CD4-positive, alpha-beta T cell (primary cell): Measurements from ENCODE around the gene UBA3. TPM values are rescaled to one million over a fixed set of nuclear protein-coding genes. Genes with fewer than 3 reads are reported as not detected.
A peak's percentile ranks its signal among the peaks of the same experiment; 100 is the strongest.

Source experiments
- ATAC-seq: fragments of 200-7000 bp; cut with Tn5 transposase; one replicate; pipeline ENCODE4 v1.10.0; 2022; ENCODE audit warnings: mild to moderate bottlenecking; ENCODE audit not compliant: poor library complexity
- CTCF ChIA-PET: fragments of 350-600 bp; sonication (Branson Sonifier 250); formaldehyde crosslinking; loops from one replicate; lab custom pipeline; 2021; ENCODE audit warnings: antibody characterized with exemption, inconsistent platforms; lab: Charles Lee
- POLR2A ChIA-PET: fragments of 350-600 bp; sonication (Branson Sonifier 250); formaldehyde crosslinking; loops from one replicate; lab custom pipeline; 2021; ENCODE audit warnings: antibody characterized with exemption, inconsistent platforms; lab: Charles Lee
- DNase-seq, 14 experiments: peaks; one replicate each; pipeline ENCODE4 v3.0.0-alpha.2; 2013 to 2020; ENCODE audit warnings: mixed read lengths in 2 of 14
- H3K27ac ChIP-seq, 2 donors: one replicate each; pipeline versions ENCODE4 v1.5.1 to v1.7.0; 2013; ENCODE audit warnings: low read length in 2 of 2, low read depth in 1 of 2, mild to moderate bottlenecking in 1 of 2
- H3K27me3 ChIP-seq, 2 experiments: 1 replicate in 1 of 2; 2 replicates in 1 of 2; pipeline versions ENCODE4 v1.6.1 to v1.7.0; 2013; ENCODE audit warnings: low read length in 2 of 2, control low read depth in 1 of 2, mild to moderate bottlenecking in 1 of 2, moderate library complexity in 1 of 2; ENCODE audit not compliant: insufficient read depth in 2 of 2, control insufficient read depth in 1 of 2
- H3K36me3 ChIP-seq: one replicate; pipeline ENCODE4 v1.6.1; 2013; ENCODE audit warnings: low read length, control low read depth; ENCODE audit not compliant: insufficient read depth
- H3K4me1 ChIP-seq: one replicate; pipeline ENCODE4 v1.6.1; 2013; ENCODE audit warnings: low read length, control low read depth; ENCODE audit not compliant: insufficient read depth
- H3K4me3 ChIP-seq: one replicate; pipeline ENCODE4 v1.5.1; 2013; ENCODE audit warnings: mild to moderate bottlenecking, low read length, moderate library complexity
- H3K9me3 ChIP-seq, 2 experiments: 1 replicate in 1 of 2; 2 replicates in 1 of 2; pipeline versions ENCODE4 v1.6.1 to v1.7.0; 2013; ENCODE audit warnings: low read length in 2 of 2, mild to moderate bottlenecking in 2 of 2, control low read depth in 1 of 2, moderate library complexity in 1 of 2; ENCODE audit not compliant: control insufficient read depth in 1 of 2, insufficient read depth in 1 of 2
- H3K27ac Mint-ChIP-seq: one replicate; pipeline ENCODE4 v1.8.0; 2020; ENCODE audit warnings: mixed read lengths
- H3K27me3 Mint-ChIP-seq: one replicate; pipeline ENCODE4 v1.8.0; 2021; ENCODE audit warnings: mixed read lengths
- H3K36me3 Mint-ChIP-seq: one replicate; pipeline ENCODE4 v1.8.0; 2021; ENCODE audit warnings: low read depth, mixed read lengths
- H3K4me1 Mint-ChIP-seq: one replicate; pipeline ENCODE4 v1.8.0; 2021; ENCODE audit warnings: low read depth, mixed read lengths
- H3K4me3 Mint-ChIP-seq: one replicate; pipeline ENCODE4 v1.8.0; 2020; ENCODE audit warnings: mild to moderate bottlenecking, mixed read lengths
- H3K9me3 Mint-ChIP-seq: one replicate; pipeline ENCODE4 v1.8.0; 2020; ENCODE audit warnings: mixed read lengths
- CTCF ChIP-seq: fragments of 200-600 bp; IDR thresholded peaks from one replicate; pipeline ENCODE4 v1.8.0; 2022; ENCODE audit warnings: antibody characterized with exemption, mild to moderate bottlenecking
- intact Hi-C, 2 experiments: fragments of 100-400 bp; cut with DNase I in 1 of 2; cut with micrococcal nuclease in 1 of 2; formaldehyde crosslinking; loops; one replicate each; pipeline versions ENCODE4 v1.15.1 to v1.9.0; 2023 to 2025; cut with DNase I, micrococcal nuclease
- polyA plus RNA-seq, 2 donors: library from polyadenylated mRNA; unstranded; fragments of 120-200 nt; gene quantifications; one replicate each; pipeline ENCODE4 v1.2.1, GENCODE V29; 2013
- total RNA-seq, 174 experiments: library from RNA in 2 of 174; stranded (reverse) in 2 of 174; gene quantifications; one replicate each; pipeline ENCODE4 v1.2.3 and lab custom pipeline; 2021 to 2026

UBA3 gene
- total RNA-seq (10 to 100 TPM; 33.4 to 43.9 TPM), total RNA-seq (lab: John Stamatoyannopoulos, UW) (35.6 to 140 (median 80.0) reads per million in 172 experiments)
- polyA plus RNA-seq (2013, experiment 1 of 2) = 69.7 TPM
- 70.6 TPM for polyA plus RNA-seq (2013, experiment 2 of 2)

GRCh38 chr3:69080233-69080920 lies at the start of gene UBA3:
Gene UBA3 (minus strand): TSS chr3:69080365. CDS start chr3:69080353, 12 bp downstream.
- Histone ChIP-seq H3K4me3 (peak within 1 kb of the TSS; percentile 70), H3K4me1 (peaks cover 50% of the 10 kb centered on the region), H3K27me3 (no peaks in the 10 kb centered on the region), H3K36me3 (peaks cover 8% of the 10 kb centered on the region), H3K9me3 (no peaks in the 10 kb centered on the region), H3K27ac (peak within 1 kb of the TSS in 1 of 2 donors; percentile 52)
- CTCF ChIA-PET = no interaction called here
- H3K9me3 Mint-ChIP-seq = no peaks in the 10 kb centered on the region
- no peaks in the 10 kb centered on the region for H3K27me3 Mint-ChIP-seq
- peaks cover 71% of the 10 kb centered on the region for H3K4me1 Mint-ChIP-seq
- peaks cover 22% of the 10 kb centered on the region for H3K36me3 Mint-ChIP-seq
- H3K27ac Mint-ChIP-seq = peak within 1 kb of the TSS; percentile 96
- intact Hi-C loops = loop anchor here (1.0 to 10.0 kb wide), 2 partner anchors 28 to 1426 kb away; partner anchors contain the start of genes SUCLG2 (in 1 of the 2) and TMF1 (in 1 of the 2)
- POLR2A ChIA-PET = interaction anchor here (1.4 to 8.6 kb wide), 4 partner anchors 13 to 29 kb away, joined by 5 to 94 read pairs (median 41); partner anchors contain the start of gene TMF1
- H3K4me3 Mint-ChIP-seq = peak within 1 kb of the TSS; percentile 87
- DNase-seq (peak; percentile 87 to 97 (median 92)), ATAC-seq (peak; percentile 71)
- no peak for TF ChIP-seq CTCF

GRCh38 chr3:69129531-69129930 lies 49.4 kb upstream of the UBA3 start:
- CTCF ChIA-PET = interaction anchor here (1.6 kb wide), 1 partner anchor 9 kb away, joined by 4 read pairs; no protein-coding TSS in a partner anchor
- H3K4me3 ChIP-seq = no peak overlapping the region
- intact Hi-C loops = no loop called here
- no peak for ATAC-seq
- Mint-ChIP-seq H3K4me3 (no peak overlapping the region), H3K9me3 (no peaks in the 10 kb centered on the region), H3K4me1 (no peaks in the 10 kb centered on the region), H3K27ac (no peak overlapping the region), H3K27me3 (no peaks in the 10 kb centered on the region), H3K36me3 (no peaks in the 10 kb centered on the region)
- POLR2A ChIA-PET = no interaction called here
- no peak overlapping the region for H3K27ac ChIP-seq
- DNase-seq = no peak
- H3K36me3 ChIP-seq = no peaks in the 10 kb centered on the region
- H3K9me3 ChIP-seq = no peaks in the 10 kb centered on the region
- no peak for TF ChIP-seq CTCF
- no peaks in the 10 kb centered on the region for H3K4me1 ChIP-seq
- H3K27me3 ChIP-seq = no peaks in the 10 kb centered on the region

- Histone ChIP-seq H3K4me1 (no peaks in the 10 kb centered on the region), H3K36me3 (no peaks in the 10 kb centered on the region), H3K27me3 (no peaks in the 10 kb centered on the region), H3K9me3 (no peaks in the 10 kb centered on the region), H3K4me3 (no peak overlapping the region), H3K27ac (no peak overlapping the region)
- intact Hi-C loops = no loop called here
- Mint-ChIP-seq H3K27me3 (no peaks in the 10 kb centered on the region), H3K4me1 (no peaks in the 10 kb centered on the region), H3K4me3 (no peak overlapping the region), H3K27ac (no peak overlapping the region), H3K36me3 (no peaks in the 10 kb centered on the region), H3K9me3 (no peaks in the 10 kb centered on the region)
- ChIA-PET POLR2A (no interaction called here), CTCF (interaction anchor here (0.6 to 1.6 kb wide), 2 partner anchors 8 to 129 kb away, joined by 3 to 4 read pairs; no protein-coding TSS in a partner anchor)
- TF ChIP-seq CTCF = no peak
- ATAC-seq (no peak), DNase-seq (no peak)
Observed at GRCh38 chr3:69128509-69128908, 48.3 kb upstream of the UBA3 start.
